GM12878 (cell line): Measurements from ENCODE around the gene FAM114A2. TPM values are rescaled to one million over a fixed set of nuclear protein-coding genes. Genes with fewer than 3 reads are reported as not detected.

ENCODE experiments used
- ATAC-seq: fragments of 200-7000 bp; cut with Tn5 transposase; 3 replicates; pipeline ENCODE4 v1.9.1; 2020; ENCODE audit warnings: mild to moderate bottlenecking, moderate library complexity
- BruUV-seq: library from RNA; stranded (reverse); fragments of 400-500 nt; replicated peaks from 2 replicates; lab custom pipeline; 2021; lab: Mats Ljungman, UMichigan
- CTCF ChIA-PET: fragments of 300-600 bp; sonication (Branson Sonifier 250); formaldehyde crosslinking; extraction: SDS; loops from one replicate; lab custom pipeline; 2021; ENCODE audit warnings: inconsistent platforms; lab: Yijun Ruan, JAX
- POLR2A ChIA-PET: fragments of 350-600 bp; formaldehyde crosslinking; extraction: SDS; loops from one replicate; lab custom pipeline; 2021; ENCODE audit warnings: inconsistent platforms; lab: Charles Lee
- RAD21 ChIA-PET: fragments of 300-600 bp; sonication (Branson Sonifier 250); formaldehyde crosslinking; loops from one replicate; lab custom pipeline; 2023; ENCODE audit warnings: antibody characterized with exemption; ENCODE audit not compliant: unreplicated experiment; lab: Charles Lee
- SMC1A ChIA-PET: fragments of 300-600 bp; sonication (Branson Sonifier 250); formaldehyde crosslinking; loops from one replicate; lab custom pipeline; 2023; ENCODE audit not compliant: unreplicated experiment, uncharacterized antibody; lab: Charles Lee
- DNase-seq: peaks from one replicate; pipeline ENCODE4 v3.0.0-alpha.2; 2011; ENCODE audit warnings: low read depth, low spot score
- FAIRE-seq: peaks from 3 replicates; lab custom pipeline; 2011; peaks lifted over from hg19 to GRCh38; lab: Jason Lieb, UNC
- H2AFZ ChIP-seq: 2 replicates; pipeline ENCODE4 v1.6.0; 2011; ENCODE audit warnings: low read depth, low read length, control low read depth; ENCODE audit not compliant: control insufficient read depth
- H3K27ac ChIP-seq: 2 replicates; pipeline ENCODE4 v1.5.1; 2011; ENCODE audit warnings: control low read depth; ENCODE audit not compliant: control insufficient read depth, insufficient read depth
- H3K27me3 ChIP-seq, 2 experiments: replicated peaks in 1 of 2; 2 replicates each; pipeline versions ENCODE4 v1.6.0 to v1.6.1; 2011; ENCODE audit warnings: low read length in 1 of 2; ENCODE audit not compliant: control insufficient read depth in 2 of 2, insufficient read depth in 2 of 2
- H3K36me3 ChIP-seq, 2 experiments: 2 replicates each; pipeline ENCODE4 v1.5.1; 2011; ENCODE audit warnings: low read length in 1 of 2; ENCODE audit not compliant: control insufficient read depth in 2 of 2, insufficient read depth in 2 of 2
- H3K4me1 ChIP-seq: 2 replicates; pipeline ENCODE4 v1.6.1; 2011; ENCODE audit warnings: mild to moderate bottlenecking, low read length, moderate library complexity, mixed read lengths; ENCODE audit not compliant: control insufficient read depth, insufficient read depth
- H3K4me2 ChIP-seq: 2 replicates; pipeline ENCODE4 v1.6.0; 2011; ENCODE audit warnings: control low read depth; ENCODE audit not compliant: control insufficient read depth, insufficient read depth
- H3K4me3 ChIP-seq: fragments of 200-600 bp; sonication (generic); 2 replicates; pipeline ENCODE4 v1.5.1; 2016
- H3K79me2 ChIP-seq: 2 replicates; pipeline ENCODE4 v1.6.0; 2011; ENCODE audit warnings: low read length; ENCODE audit not compliant: control insufficient read depth, insufficient read depth
- H3K9ac ChIP-seq: 2 replicates; pipeline ENCODE4 v1.8.0; 2011; ENCODE audit warnings: low read length, control low read depth, mixed read lengths; ENCODE audit not compliant: control insufficient read depth, insufficient read depth
- H3K9me3 ChIP-seq: replicated peaks from 3 replicates; pipeline ENCODE4 v1.5.1; 2011; ENCODE audit warnings: mild to moderate bottlenecking, low read length; ENCODE audit not compliant: control insufficient read depth, insufficient read depth
- H4K20me1 ChIP-seq: 2 replicates; pipeline ENCODE4 v1.6.0; 2011; ENCODE audit not compliant: control insufficient read depth, insufficient read depth
- ATF2 ChIP-seq: IDR thresholded peaks from 2 replicates; pipeline ENCODE4 v1.6.1; 2012; ENCODE audit warnings: low read length, inconsistent platforms
- FOXM1 ChIP-seq: IDR thresholded peaks from 2 replicates; pipeline ENCODE4 v1.6.1; 2012; ENCODE audit warnings: low read depth, mild to moderate bottlenecking, inconsistent platforms, low read length, moderate library complexity
- HCFC1 ChIP-seq: fragments of 150-350 bp; IDR thresholded peaks from 2 replicates; pipeline ENCODE4 v1.6.1; 2014; ENCODE audit warnings: low read length
- SREBF1 ChIP-seq: IDR thresholded peaks from 2 replicates; pipeline ENCODE4 v1.6.1; 2012; ENCODE audit warnings: mild to moderate bottlenecking, low read length
- STAT3 ChIP-seq: IDR thresholded peaks from 2 replicates; pipeline ENCODE4 v1.6.1; 2011; ENCODE audit warnings: low read depth, low read length, improper control_type of control experiment
- WGBS: methylation state at CpG from one replicate; pipeline ENCODE4 v1.1.6; 2016; ENCODE audit warnings: low lambda C conversion rate; ENCODE audit not compliant: insufficient replicate concordance, insufficient coverage; ENCODE audit errors: missing lambda C conversion rate; 5-methylcytosine and 5-hydroxymethylcytosine counted together
- in situ Hi-C: fragments of 300-500 bp; cut with MboI; formaldehyde crosslinking; loops from 9 replicates; pipeline ENCODE4 v1.14.3; 2018; ENCODE audit warnings: mixed read lengths
- intact Hi-C: fragments of 100-400 bp; cut with micrococcal nuclease; formaldehyde crosslinking; loops from one replicate; pipeline ENCODE4 v1.14.2; 2022; ENCODE audit not compliant: unreplicated experiment
- polyA plus RNA-seq, 11 experiments: library from polyadenylated mRNA; depleted of rRNA in 4 of 11; unstranded in 6 of 11; stranded (reverse) in 5 of 11; fragments of >200 nt; fragmentation: Nextera tagmentation in 4 of 11; fragmentation: Illumina TruSeq in 1 of 11; extraction: Ambion mirVana in 4 of 11; extraction: Trizol in 1 of 11; gene quantifications; 1 replicate in 1 of 11; 2 replicates in 10 of 11; pipeline versions ENCODE4 v1.2.1 to v1.2.3, GENCODE V29; 2011 to 2016; ENCODE audit warnings: inconsistent platforms in 2 of 11, missing spikeins in 2 of 11, low read depth in 1 of 11
- total RNA-seq, 4 experiments: library from RNA; depleted of rRNA in 3 of 4; stranded (reverse); fragments of >200 nt in 3 of 4; fragmentation: Illumina TruSeq in 1 of 4; extraction: Trizol in 1 of 4; gene quantifications; 2 replicates each; pipeline versions ENCODE4 v1.2.1 to v1.2.3, GENCODE V29; 2013 to 2021

The FAM114A2 gene
- total and polyA plus RNA-seq, 10 of the 15 experiments (the other 5 are each of a cell fraction or from before 2014, with no cell fraction given) = 16.8 to 32.8 (median 24.3) TPM

DNA sequence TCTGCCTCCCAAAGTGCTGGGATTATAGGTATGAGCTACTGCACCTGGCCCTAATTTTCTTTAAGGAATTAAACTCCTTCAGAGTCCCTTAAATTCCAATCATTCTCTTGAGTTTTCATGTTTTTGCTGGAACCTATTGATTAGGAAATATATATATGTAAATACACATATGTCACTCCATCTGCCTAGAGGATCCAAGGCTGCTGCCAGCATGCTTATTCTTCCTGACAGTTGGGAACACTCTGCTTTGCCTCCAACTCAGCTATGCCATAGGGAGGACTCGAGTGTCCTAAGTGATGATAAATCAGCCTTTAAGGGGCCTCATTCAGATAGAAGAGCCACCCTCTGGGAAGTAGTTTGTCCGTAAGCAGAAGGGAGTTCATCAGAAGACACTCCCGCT, 21.9 kb upstream of the FAM114A2 start:
- no peak for ATAC-seq
- ChIA-PET RAD21 (interaction anchor here (3.5 kb wide), 1 partner anchor 12 kb away, joined by 20 read pairs; no protein-coding TSS in a partner anchor), CTCF (interaction anchor here (0.9 to 3.6 kb wide), 7 partner anchors 12 to 344 kb away, joined by 3 to 25 read pairs (median 4); no protein-coding TSS in a partner anchor), SMC1A (interaction anchor here (2.4 kb wide), 1 partner anchor 19 kb away, joined by 7 read pairs; no protein-coding TSS in a partner anchor), POLR2A (interaction anchor here (1.0 kb wide), 1 partner anchor 30 kb away, joined by 3 read pairs; no protein-coding TSS in a partner anchor)
- H3K9me3 ChIP-seq = no peaks in the 10 kb centered on the region; the same call in 2 of the 3 replicates
- H3K79me2 ChIP-seq = no peaks in the 10 kb centered on the region
- no peak overlapping the region for H2AFZ ChIP-seq
- DNase-seq = no peak
- no peaks in the 10 kb centered on the region for H3K27me3 ChIP-seq
- no peak for TF ChIP-seq ATF2
- TF ChIP-seq HCFC1 = no peak
- TF ChIP-seq STAT3 = no peak
- no peak for TF ChIP-seq SREBF1
- no peak for TF ChIP-seq FOXM1
- H3K4me3 ChIP-seq = no peak overlapping the region
- intact Hi-C loops (loop anchor here (5.0 kb wide), 1 partner anchor 138 kb away; no protein-coding TSS in a partner anchor), in situ Hi-C loops (loop anchor here (10.0 kb wide), 1 partner anchor 124 kb away; no protein-coding TSS in a partner anchor)
- H3K27ac ChIP-seq = no peak overlapping the region
- H3K4me2 ChIP-seq = no peak overlapping the region
- 96% methylated on average over 3 of the region's 3 CpGs for WGBS
- no TSS peak for BruUV-seq
- FAIRE-seq = no peak
- H3K4me1 ChIP-seq = peaks cover 23% of the 10 kb centered on the region
- H4K20me1 ChIP-seq = no peaks in the 10 kb centered on the region
- H3K9ac ChIP-seq = no peak overlapping the region
- no peaks in the 10 kb centered on the region for H3K36me3 ChIP-seq
